ENCODE measurements around the gene GXYLT2. TPM values are rescaled to one million over a fixed set of nuclear protein-coding genes. Genes with fewer than 3 reads are reported as not detected.

GXYLT2 gene
- total RNA-seq, 1 donor from 2014 or later = 10.1 TPM

DNA sequence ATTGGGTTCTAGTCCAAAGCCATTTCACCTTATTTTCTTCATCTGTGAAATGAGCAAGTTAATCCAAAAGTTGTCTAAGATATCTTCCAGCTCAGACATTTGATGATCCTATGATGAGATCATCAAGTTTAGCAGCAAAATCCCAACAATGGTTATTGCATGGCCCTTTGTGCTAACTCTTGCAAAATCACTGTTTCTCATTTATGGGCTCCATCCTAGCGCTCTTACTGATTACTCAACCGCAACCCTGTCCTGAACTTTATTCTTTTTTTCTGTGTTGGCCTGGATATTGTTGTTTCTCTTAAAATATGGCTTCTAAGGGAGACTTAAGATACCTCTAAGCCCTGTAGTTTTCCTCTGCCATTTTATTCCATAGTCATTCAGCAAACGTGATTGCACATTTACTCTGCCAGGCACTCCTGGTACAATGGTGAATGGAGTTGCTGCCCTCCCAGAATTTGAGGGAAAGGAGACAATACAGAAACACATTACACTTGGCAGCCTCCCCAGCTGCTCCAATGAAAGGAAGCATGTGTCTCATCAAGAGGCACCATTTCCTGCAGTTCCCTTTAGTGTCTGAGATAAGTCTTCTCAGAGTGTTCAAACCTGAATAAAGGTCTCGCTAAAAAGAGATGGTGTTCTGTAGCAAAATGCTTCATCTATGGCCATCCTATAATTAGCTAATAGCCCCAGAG lies 4.4 kb downstream of the GXYLT2 start:
- H3K4me1 ChIP-seq = peaks cover 50% of the 10 kb centered on the region
- H3K4me3 ChIP-seq = no peak overlapping the region
- peak; percentile 39 to 84 for TF ChIP-seq POLR2AphosphoS5 (IDR thresholded peaks at IDR 0.05; ENCODE audit: insufficient read depth in 1 of 2, low read depth in 1 of 2)
- no peak for TF ChIP-seq POLR2A (IDR thresholded peaks at IDR 0.05)
- TF ChIP-seq, protein P1, sequence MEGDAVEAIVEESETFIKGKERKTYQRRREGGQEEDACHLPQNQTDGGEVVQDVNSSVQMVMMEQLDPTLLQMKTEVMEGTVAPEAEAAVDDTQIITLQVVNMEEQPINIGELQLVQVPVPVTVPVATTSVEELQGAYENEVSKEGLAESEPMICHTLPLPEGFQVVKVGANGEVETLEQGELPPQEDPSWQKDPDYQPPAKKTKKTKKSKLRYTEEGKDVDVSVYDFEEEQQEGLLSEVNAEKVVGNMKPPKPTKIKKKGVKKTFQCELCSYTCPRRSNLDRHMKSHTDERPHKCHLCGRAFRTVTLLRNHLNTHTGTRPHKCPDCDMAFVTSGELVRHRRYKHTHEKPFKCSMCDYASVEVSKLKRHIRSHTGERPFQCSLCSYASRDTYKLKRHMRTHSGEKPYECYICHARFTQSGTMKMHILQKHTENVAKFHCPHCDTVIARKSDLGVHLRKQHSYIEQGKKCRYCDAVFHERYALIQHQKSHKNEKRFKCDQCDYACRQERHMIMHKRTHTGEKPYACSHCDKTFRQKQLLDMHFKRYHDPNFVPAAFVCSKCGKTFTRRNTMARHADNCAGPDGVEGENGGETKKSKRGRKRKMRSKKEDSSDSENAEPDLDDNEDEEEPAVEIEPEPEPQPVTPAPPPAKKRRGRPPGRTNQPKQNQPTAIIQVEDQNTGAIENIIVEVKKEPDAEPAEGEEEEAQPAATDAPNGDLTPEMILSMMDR (IDR thresholded peaks at IDR 0.05) = no peak
- DNase-seq (ENCODE audit: extremely low spot score in 2 of 2) = no peak
- H3K27me3 ChIP-seq = no peaks in the 10 kb centered on the region
- intact Hi-C loops (cut with DNase I) = no loop called here
- H3K27ac ChIP-seq = peak overlapping the region; percentile 62
- no peaks in the 10 kb centered on the region for H3K36me3 ChIP-seq
- H3K9me3 ChIP-seq = no peaks in the 10 kb centered on the region

DNA sequence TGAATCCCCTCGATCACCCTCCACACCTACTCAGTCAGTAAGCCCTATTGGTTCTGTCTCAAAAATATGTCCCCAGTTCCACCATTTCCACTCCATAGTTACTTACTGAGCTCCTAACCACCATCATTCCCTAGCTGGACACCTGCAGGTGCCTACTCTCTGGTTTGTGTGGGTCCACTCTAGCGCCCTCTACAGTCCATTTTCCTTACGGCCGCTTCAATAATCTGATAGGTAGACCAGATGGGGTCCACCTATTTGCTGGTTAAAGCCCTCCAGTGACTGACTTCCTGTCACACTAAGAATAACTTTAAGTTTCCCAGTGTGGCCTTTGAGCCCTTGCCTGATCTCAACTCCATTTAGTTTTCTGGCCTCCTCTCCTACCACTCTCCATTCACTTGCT lies 5.0 kb downstream of the GXYLT2 start:
- intact Hi-C loops (cut with DNase I) = no loop called here
- peak overlapping the region; percentile 34 for H3K27ac ChIP-seq

DNA sequence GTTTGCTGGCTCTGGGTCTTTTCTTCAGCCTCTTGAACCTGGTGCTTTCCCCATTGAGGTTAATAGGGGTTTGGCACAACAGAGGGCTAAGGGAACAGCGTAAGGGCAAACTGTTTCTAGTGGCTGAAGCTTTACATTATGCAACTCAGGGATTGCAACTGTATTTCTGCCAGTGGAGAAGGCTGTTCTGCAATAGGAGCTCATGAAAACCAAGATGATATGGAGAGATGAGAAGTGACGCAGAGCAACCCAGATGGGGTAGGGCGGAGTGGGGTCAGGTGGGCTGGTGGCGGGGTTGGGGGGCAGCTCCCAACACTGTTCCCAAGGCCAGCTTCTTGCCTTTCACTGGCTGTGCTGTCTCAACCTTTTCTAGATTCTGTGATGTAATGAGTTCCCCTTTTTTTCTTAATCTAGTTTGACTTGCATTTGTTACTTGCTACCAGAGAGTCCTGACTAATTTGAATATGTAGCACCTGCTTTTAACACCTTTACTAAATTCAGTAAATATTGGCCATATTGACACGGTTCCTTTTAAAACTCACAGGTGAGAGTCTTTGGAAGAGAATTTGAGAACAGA lies 7.2 kb downstream of the GXYLT2 start:
- Histone ChIP-seq H3K9me3 (no peaks in the 10 kb centered on the region), H3K27me3 (no peaks in the 10 kb centered on the region), H3K4me3 (no peak overlapping the region), H3K27ac (no peak overlapping the region), H3K4me1 (peaks cover 48% of the 10 kb centered on the region), H3K36me3 (no peaks in the 10 kb centered on the region)
- intact Hi-C loops (cut with DNase I) = no loop called here
- DNase-seq (ENCODE audit: extremely low spot score in 2 of 2) = no peak
- no peak for TF ChIP-seq POLR2AphosphoS5 (IDR thresholded peaks at IDR 0.05; ENCODE audit: insufficient read depth in 1 of 2, low read depth in 1 of 2)
- TF ChIP-seq POLR2A (IDR thresholded peaks at IDR 0.05) = no peak
- TF ChIP-seq, protein P1 (IDR thresholded peaks at IDR 0.05) = no peak

More for the DNA sequence above, 5.0 kb downstream of the GXYLT2 start:
- H3K9me3 ChIP-seq = no peaks in the 10 kb centered on the region
- no peaks in the 10 kb centered on the region for H3K27me3 ChIP-seq
- no peak overlapping the region for H3K4me3 ChIP-seq
- peaks cover 52% of the 10 kb centered on the region for H3K4me1 ChIP-seq
- no peak for TF ChIP-seq POLR2AphosphoS5 (IDR thresholded peaks at IDR 0.05; ENCODE audit: insufficient read depth in 1 of 2, low read depth in 1 of 2)
- TF ChIP-seq POLR2A (IDR thresholded peaks at IDR 0.05) = no peak
- TF ChIP-seq, protein P1 (IDR thresholded peaks at IDR 0.05) = no peak
- DNase-seq (ENCODE audit: extremely low spot score in 2 of 2) = no peak
- H3K36me3 ChIP-seq = no peaks in the 10 kb centered on the region

DNA sequence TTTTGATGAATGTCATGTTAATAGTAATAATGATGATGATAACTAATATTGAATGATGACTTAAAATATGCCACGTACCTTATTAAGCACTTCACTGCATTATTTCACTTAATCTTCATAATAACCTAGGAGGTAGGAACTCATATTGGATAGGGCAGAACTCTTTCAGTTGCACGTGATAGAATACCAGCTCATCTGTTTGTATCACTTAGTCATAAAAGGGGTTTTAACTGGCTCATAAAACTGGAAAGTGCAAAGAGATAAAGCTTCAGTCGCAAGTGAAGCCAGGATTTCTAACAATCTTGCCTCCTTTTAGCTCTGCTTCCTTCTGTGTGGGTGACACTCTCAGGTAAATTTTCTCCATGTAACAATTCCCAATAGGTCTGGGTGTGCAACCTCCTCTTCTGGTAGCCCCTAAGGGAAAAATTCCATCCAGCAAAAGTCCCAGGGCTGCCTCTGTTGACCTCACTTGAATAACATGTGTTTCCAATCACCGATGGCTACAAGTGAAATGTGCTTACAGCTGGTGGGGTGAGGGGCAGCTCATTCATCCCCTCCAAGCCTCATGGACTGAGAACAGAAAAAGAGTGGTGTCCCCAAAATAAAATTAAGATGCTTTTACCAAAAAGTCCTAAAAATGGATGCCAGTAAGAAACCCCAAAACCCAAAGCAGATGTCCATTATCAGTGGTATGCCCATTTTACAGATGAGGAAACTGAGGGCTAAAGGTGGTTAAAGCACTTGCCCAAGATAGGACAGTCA lies 9.3 kb downstream of the GXYLT2 start:
- intact Hi-C loops (cut with DNase I) = loop anchor here (1.0 kb wide), 1 partner anchor 101 kb away; no protein-coding TSS in a partner anchor
- Histone ChIP-seq H3K4me1 (peaks cover 28% of the 10 kb centered on the region), H3K27me3 (no peaks in the 10 kb centered on the region), H3K9me3 (no peaks in the 10 kb centered on the region), H3K4me3 (no peak overlapping the region), H3K27ac (peak overlapping the region; percentile 20), H3K36me3 (no peaks in the 10 kb centered on the region)
- TF ChIP-seq POLR2AphosphoS5 (IDR thresholded peaks at IDR 0.05; ENCODE audit: insufficient read depth in 1 of 2, low read depth in 1 of 2) (no peak), POLR2A (IDR thresholded peaks at IDR 0.05) (no peak)
- TF ChIP-seq, protein P1 (IDR thresholded peaks at IDR 0.05) = no peak
- no peak for DNase-seq (ENCODE audit: extremely low spot score in 2 of 2)

DNA sequence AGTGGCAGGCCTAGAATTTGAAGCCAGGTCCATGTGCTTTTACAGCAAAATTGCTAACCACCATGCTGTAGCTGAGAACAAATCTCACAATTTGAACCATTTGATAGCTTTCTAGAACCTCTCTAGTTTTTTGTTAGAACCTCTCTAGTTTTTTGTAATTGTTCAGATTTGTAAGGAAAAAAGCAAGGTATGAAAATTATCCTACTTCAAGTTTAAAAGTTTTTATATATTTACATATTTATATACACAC lies 9.8 kb downstream of the GXYLT2 start:
- peak overlapping the region; percentile 20 for H3K27ac ChIP-seq
- no peaks in the 10 kb centered on the region for H3K27me3 ChIP-seq
- no peak for DNase-seq (ENCODE audit: extremely low spot score in 2 of 2)
- no peaks in the 10 kb centered on the region for H3K9me3 ChIP-seq
- H3K4me1 ChIP-seq = peaks cover 28% of the 10 kb centered on the region
- no peaks in the 10 kb centered on the region for H3K36me3 ChIP-seq
- TF ChIP-seq, protein P1 (IDR thresholded peaks at IDR 0.05) = no peak
- no peak for TF ChIP-seq POLR2A (IDR thresholded peaks at IDR 0.05)
- TF ChIP-seq POLR2AphosphoS5 (IDR thresholded peaks at IDR 0.05; ENCODE audit: insufficient read depth in 1 of 2, low read depth in 1 of 2) = no peak
- H3K4me3 ChIP-seq = no peak overlapping the region
- intact Hi-C loops (cut with DNase I) = no loop called here
